HepG2 (cell line): Measurements from ENCODE around the gene SORL1-AS1.
A peak's percentile ranks its signal among the peaks of the same experiment; 100 is the strongest.

ENCODE experiments used
- CEBPB ChIP-seq: IDR thresholded peaks from 2 replicates; pipeline ENCODE4 v1.6.1; 2011; ENCODE audit warnings: low read depth, low read length, improper control_type of control experiment, borderline replicate concordance
- E2F2 ChIP-seq: sonication (generic); formaldehyde crosslinking; IDR thresholded peaks from 2 replicates; pipeline ENCODE4 v1.4.0; 2020; ENCODE audit warnings: missing genetic modification reagents, borderline replicate concordance
- FLYWCH1 ChIP-seq: sonication (generic); formaldehyde crosslinking; IDR thresholded peaks from 2 replicates; pipeline ENCODE4 v1.8.1; 2023; ENCODE audit warnings: mild to moderate bottlenecking, missing genetic modification reagents
- IRF9 ChIP-seq: sonication (generic); formaldehyde crosslinking; IDR thresholded peaks from 2 replicates; pipeline ENCODE4 v1.8.0; 2022; ENCODE audit warnings: missing genetic modification reagents, mild to moderate bottlenecking, borderline replicate concordance
- PCBP1 ChIP-seq: fragments of 200-400 bp; formaldehyde crosslinking; IDR thresholded peaks from 2 replicates; pipeline ENCODE4 v1.6.1; 2017; ENCODE audit warnings: mild to moderate bottlenecking, low read depth, low read length, borderline replicate concordance
- RARG ChIP-seq: sonication (generic); formaldehyde crosslinking; IDR thresholded peaks from 2 replicates; pipeline ENCODE4 v1.4.0; 2020; ENCODE audit warnings: low read depth, mild to moderate bottlenecking, missing genetic modification reagents
- SMYD3 ChIP-seq: sonication (generic); formaldehyde crosslinking; IDR thresholded peaks from 2 replicates; pipeline ENCODE4 v1.8.1; 2023; ENCODE audit warnings: mild to moderate bottlenecking, missing genetic modification reagents
- SNAPC2 ChIP-seq: sonication (generic); formaldehyde crosslinking; IDR thresholded peaks from 2 replicates; pipeline ENCODE4 v1.8.1; 2022; ENCODE audit warnings: mild to moderate bottlenecking, missing genetic modification reagents
- SRF ChIP-seq: IDR thresholded peaks from 2 replicates; pipeline ENCODE4 v1.6.1; 2011; ENCODE audit warnings: mild to moderate bottlenecking, low read depth, low read length, moderate library complexity
- STAT5B ChIP-seq: sonication (generic); formaldehyde crosslinking; IDR thresholded peaks from 2 replicates; pipeline ENCODE4 v1.4.0; 2020; ENCODE audit warnings: missing genetic modification reagents
- TFE3 ChIP-seq: IDR thresholded peaks from 2 replicates; pipeline ENCODE4 v1.6.1; 2016
- ZBTB39 ChIP-seq: sonication (generic); formaldehyde crosslinking; IDR thresholded peaks from 2 replicates; pipeline ENCODE4 v1.5.0; 2020; ENCODE audit warnings: missing genetic modification reagents
- ZFP36L2 ChIP-seq: sonication (generic); formaldehyde crosslinking; IDR thresholded peaks from 2 replicates; pipeline ENCODE4 v1.4.0; 2020; ENCODE audit warnings: missing genetic modification reagents
- ZNF160 ChIP-seq: sonication (generic); formaldehyde crosslinking; IDR thresholded peaks from 2 replicates; pipeline ENCODE4 v1.8.0; 2022; ENCODE audit warnings: mild to moderate bottlenecking, inconsistent platforms, missing genetic modification reagents
- ZNF235 ChIP-seq: sonication (generic); formaldehyde crosslinking; IDR thresholded peaks from 2 replicates; pipeline ENCODE4 v1.8.1; 2023; ENCODE audit warnings: mild to moderate bottlenecking, missing genetic modification reagents, borderline replicate concordance
- ZNF251 ChIP-seq: sonication (generic); formaldehyde crosslinking; IDR thresholded peaks from 2 replicates; pipeline ENCODE4 v1.9.0; 2021; ENCODE audit warnings: mild to moderate bottlenecking, missing genetic modification reagents
- ZNF282 ChIP-seq: fragments of 450-650 bp; IDR thresholded peaks from 2 replicates; pipeline ENCODE4 v1.6.1; 2018; ENCODE audit not compliant: partially characterized antibody
- ZNF383 ChIP-seq: sonication (generic); formaldehyde crosslinking; IDR thresholded peaks from 2 replicates; pipeline ENCODE4 v1.4.0; 2020; ENCODE audit warnings: missing genetic modification reagents, mild to moderate bottlenecking, borderline replicate concordance
- ZNF430 ChIP-seq: sonication (generic); formaldehyde crosslinking; IDR thresholded peaks from 2 replicates; pipeline ENCODE4 v1.9.0; 2021; ENCODE audit warnings: mild to moderate bottlenecking, missing genetic modification reagents
- ZNF557 ChIP-seq: sonication (generic); formaldehyde crosslinking; IDR thresholded peaks from 2 replicates; pipeline ENCODE4 v1.4.0; 2020; ENCODE audit warnings: missing genetic modification reagents
- ZNF564 ChIP-seq: sonication (generic); formaldehyde crosslinking; IDR thresholded peaks from 2 replicates; pipeline ENCODE4 v1.8.1; 2023; ENCODE audit warnings: mild to moderate bottlenecking, missing genetic modification reagents
- ZNF772 ChIP-seq: sonication (generic); formaldehyde crosslinking; IDR thresholded peaks from 2 replicates; pipeline ENCODE4 v1.5.0; 2020; ENCODE audit warnings: mild to moderate bottlenecking, missing genetic modification reagents
- ZNF775 ChIP-seq: sonication (generic); formaldehyde crosslinking; IDR thresholded peaks from 2 replicates; pipeline ENCODE4 v1.4.0; 2020; ENCODE audit warnings: missing genetic modification reagents, mild to moderate bottlenecking, moderate library complexity, borderline replicate concordance

SORL1-AS1 gene

GRCh38 chr11:121460941-121461514, 8.3 kb upstream of the SORL1-AS1 start (continued):
- TF ChIP-seq ZFP36L2 (CRISPR knock-in tag) (no peak), SRF (no peak), ZNF235 (CRISPR knock-in tag) (no peak), ZBTB39 (CRISPR knock-in tag) (no peak), SMYD3 (CRISPR knock-in tag) (no peak), ZNF251 (CRISPR knock-in tag) (no peak), CEBPB (peak; percentile 51; the same call in 1 of the 2 replicates), FLYWCH1 (CRISPR knock-in tag) (no peak), ZNF772 (CRISPR knock-in tag) (no peak), PCBP1 (no peak), ZNF564 (CRISPR knock-in tag) (no peak), RARG (CRISPR knock-in tag) (no peak), ZNF775 (CRISPR knock-in tag) (no peak), ZNF383 (CRISPR knock-in tag) (no peak), ZNF557 (CRISPR knock-in tag) (no peak), SNAPC2 (CRISPR knock-in tag) (no peak), STAT5B (CRISPR knock-in tag) (no peak), ZNF282 (no peak), E2F2 (CRISPR knock-in tag) (no peak), ZNF430 (0 out of 2 replicates have a peak, but pooled peaks have one; percentile 9), TFE3 (CRISPR knock-in tag) (no peak), IRF9 (no peak; the same call in 1 of the 2 replicates), ZNF160 (CRISPR knock-in tag) (no peak)
